HEK293 (cell line): Measurements from ENCODE around the gene KCNS3.

Experiments used
- CTCF ChIA-PET: fragments of 350-600 bp; formaldehyde crosslinking; extraction: SDS; loops from one replicate; lab custom pipeline; 2021; ENCODE audit warnings: antibody characterized with exemption; lab: Yijun Ruan, JAX
- POLR2A ChIA-PET: fragments of 300-600 bp; formaldehyde crosslinking; extraction: SDS; loops from one replicate; lab custom pipeline; 2020; ENCODE audit warnings: antibody characterized with exemption, inconsistent platforms; lab: Yijun Ruan, JAX
- H3K27ac ChIP-seq: fragments of 200-500 bp; sonication (Bioruptor generic); 2 replicates; pipeline ENCODE4 v1.5.1; 2014; ENCODE audit warnings: low read depth, low read length, control low read depth, inconsistent platforms; ENCODE audit errors: extremely low read depth
- H3K36me3 ChIP-seq, 2 experiments: fragments of 200-500 bp in 1 of 2; sonication (Bioruptor generic) in 1 of 2; 1 replicate in 1 of 2; 2 replicates in 1 of 2; pipeline ENCODE4 v1.5.1; 2014 to 2017; ENCODE audit warnings: inconsistent platforms in 2 of 2, low read length in 2 of 2; ENCODE audit not compliant: control insufficient read depth in 2 of 2, insufficient read depth in 1 of 2
- H3K4me1 ChIP-seq: fragments of 200-500 bp; sonication (Bioruptor generic); 2 replicates; pipeline ENCODE4 v1.5.1; 2014; ENCODE audit warnings: mild to moderate bottlenecking, low read length, inconsistent platforms; ENCODE audit not compliant: control insufficient read depth, insufficient read depth
- H3K4me3 ChIP-seq: 2 replicates; pipeline ENCODE4 v1.5.1; 2011; ENCODE audit warnings: low read depth, mild to moderate bottlenecking, control low read depth, low read length, moderate library complexity
- H3K9me3 ChIP-seq: fragments of 200-500 bp; sonication (Bioruptor generic); 2 replicates; pipeline ENCODE4 v1.5.1; 2014; ENCODE audit warnings: low read depth, low read length, inconsistent platforms; ENCODE audit not compliant: control insufficient read depth, insufficient read depth
- AEBP2 ChIP-seq: fragments of 450-650 bp; formaldehyde crosslinking; IDR thresholded peaks from 2 replicates; pipeline ENCODE4 v1.5.1; 2016; ENCODE audit warnings: missing biosample characterization, missing genetic modification characterization, borderline replicate concordance
- EGR2 ChIP-seq: fragments of 450-650 bp; formaldehyde crosslinking; IDR thresholded peaks from 2 replicates; pipeline ENCODE4 v1.5.1; 2016; ENCODE audit warnings: low read depth, missing biosample characterization, missing genetic modification characterization
- HOXC10 ChIP-seq: sonication (generic); formaldehyde crosslinking; IDR thresholded peaks from 2 replicates; pipeline ENCODE4 v1.8.1; 2023; ENCODE audit warnings: mild to moderate bottlenecking, missing genetic modification reagents
- PRDM10 ChIP-seq: fragments of 450-650 bp; formaldehyde crosslinking; IDR thresholded peaks from 2 replicates; pipeline ENCODE4 v1.5.1; 2016; ENCODE audit warnings: missing biosample characterization, missing genetic modification characterization
- PRDM4 ChIP-seq: fragments of 450-650 bp; formaldehyde crosslinking; IDR thresholded peaks from 2 replicates; pipeline ENCODE4 v1.5.1; 2017; ENCODE audit warnings: missing biosample characterization, missing genetic modification characterization
- PRDM6 ChIP-seq: fragments of 450-650 bp; formaldehyde crosslinking; IDR thresholded peaks from 2 replicates; pipeline ENCODE4 v1.5.1; 2017; ENCODE audit warnings: missing biosample characterization, missing genetic modification characterization
- SALL2 ChIP-seq: fragments of 450-650 bp; formaldehyde crosslinking; IDR thresholded peaks from 2 replicates; pipeline ENCODE4 v1.5.0; 2017; ENCODE audit warnings: missing biosample characterization, mild to moderate bottlenecking, missing genetic modification characterization, borderline replicate concordance
- ZEB2 ChIP-seq: fragments of 450-650 bp; formaldehyde crosslinking; IDR thresholded peaks from 2 replicates; pipeline ENCODE4 v1.5.1; 2016; ENCODE audit warnings: missing biosample characterization, missing genetic modification characterization
- ZNF18 ChIP-seq: fragments of 450-650 bp; formaldehyde crosslinking; IDR thresholded peaks from 2 replicates; pipeline ENCODE4 v1.5.1; 2016; ENCODE audit warnings: missing biosample characterization, missing genetic modification characterization
- ZNF280C ChIP-seq: fragments of 450-650 bp; formaldehyde crosslinking; IDR thresholded peaks from 2 replicates; pipeline ENCODE4 v1.5.1; 2016; ENCODE audit warnings: missing biosample characterization, missing genetic modification characterization
- ZNF426 ChIP-seq: fragments of 450-650 bp; formaldehyde crosslinking; IDR thresholded peaks from 2 replicates; pipeline ENCODE4 v1.5.1; 2017; ENCODE audit warnings: missing biosample characterization, missing genetic modification characterization, mild to moderate bottlenecking, inconsistent platforms, moderate library complexity
- ZNF677 ChIP-seq: fragments of 450-650 bp; IDR thresholded peaks from 2 replicates; pipeline ENCODE4 v1.5.0; 2018; ENCODE audit warnings: missing biosample characterization, mild to moderate bottlenecking, missing genetic modification characterization, moderate library complexity
- ZNF704 ChIP-seq: fragments of 450-650 bp; formaldehyde crosslinking; IDR thresholded peaks from 2 replicates; pipeline ENCODE4 v1.5.1; 2016; ENCODE audit warnings: missing biosample characterization, missing genetic modification characterization
- ZNF707 ChIP-seq: fragments of 450-650 bp; formaldehyde crosslinking; IDR thresholded peaks from 2 replicates; pipeline ENCODE4 v1.5.1; 2016; ENCODE audit warnings: missing biosample characterization, missing genetic modification characterization
- ZSCAN18 ChIP-seq: fragments of 450-650 bp; formaldehyde crosslinking; IDR thresholded peaks from 2 replicates; pipeline ENCODE4 v1.5.1; 2016; ENCODE audit warnings: missing biosample characterization, missing genetic modification characterization

Gene KCNS3

GRCh38 chr2:17858064-17858463 lies 20.4 kb upstream of the KCNS3 start (continued):
- TF ChIP-seq ZSCAN18 (tag by site-specific recombination) (no peak), SALL2 (tag by site-specific recombination) (no peak)

- Histone ChIP-seq H3K27ac (no peak overlapping the region), H3K9me3 (no peaks in the 10 kb centered on the region), H3K4me1 (no peaks in the 10 kb centered on the region; the same call in 1 of the 2 replicates)
- TF ChIP-seq ZNF707 (tag by site-specific recombination) (no peak), PRDM10 (tag by site-specific recombination) (no peak), PRDM4 (tag by site-specific recombination) (no peak), EGR2 (tag by site-specific recombination) (no peak)
- TF ChIP-seq, all 188 proteins: peak for 0
- ChIA-PET CTCF (interaction anchor here (0.6 to 1.0 kb wide), 3 partner anchors 286 to 340 kb away, joined by 3 to 5 read pairs (median 3); no protein-coding TSS in a partner anchor), POLR2A (interaction anchor here (0.6 kb wide), 1 partner anchor 231 kb away, joined by 3 read pairs; no protein-coding TSS in a partner anchor)
- H3K4me3 ChIP-seq: no peak overlapping the region
- no peaks in the 10 kb centered on the region for H3K36me3 ChIP-seq
Observed at GRCh38 chr2:17863539-17863938, 14.9 kb upstream of the KCNS3 start.

- ChIA-PET CTCF (interaction anchor here (0.6 kb wide), 1 partner anchor 26 kb away, joined by 3 read pairs; no protein-coding TSS in a partner anchor), POLR2A (no interaction called here)
- Histone ChIP-seq H3K9me3 (no peaks in the 10 kb centered on the region), H3K4me1 (no peaks in the 10 kb centered on the region; the same call in 1 of the 2 replicates), H3K36me3 (no peaks in the 10 kb centered on the region), H3K27ac (no peak overlapping the region), H3K4me3 (no peak overlapping the region)
- no peak for TF ChIP-seq ZEB2 (tag by site-specific recombination)
- TF ChIP-seq HOXC10 (CRISPR knock-in tag): no peak
- no peak for TF ChIP-seq PRDM6 (tag by site-specific recombination)
- no peak for TF ChIP-seq ZNF426 (tag by site-specific recombination)
- TF ChIP-seq ZNF18 (tag by site-specific recombination): no peak
- no peak for TF ChIP-seq ZNF280C
- no peak for TF ChIP-seq ZNF704 (tag by site-specific recombination)
- TF ChIP-seq ZNF677: no peak
- TF ChIP-seq AEBP2: no peak
Observed at GRCh38 chr2:17864676-17865075, 13.8 kb upstream of the KCNS3 start.
